ENCODE data around the gene SLC25A21.

- TF ChIP-seq POLR2A (IDR thresholded peaks at IDR 0.05) (no peak), CTCF (IDR thresholded peaks at IDR 0.05 in 8 of 11, conservative IDR thresholded peaks at IDR 0.05 in 3 of 11) (no peak)
Observed at GRCh38 chr14:37051680-37052079, 120.7 kb downstream of the SLC25A21 start.
